GM10248 (cell line): ENCODE data around the gene SLC25A26.

Experiments used
- CTCF ChIA-PET: fragments of 300-600 bp; sonication (Branson Sonifier 250); formaldehyde crosslinking; extraction: SDS; loops from one replicate; lab custom pipeline; 2021; ENCODE audit warnings: antibody characterized with exemption; lab: Yijun Ruan, JAX
- POLR2A ChIA-PET: fragments of 350-650 bp; sonication (Branson Sonifier 250); formaldehyde crosslinking; extraction: SDS; loops from one replicate; lab custom pipeline; 2020; ENCODE audit warnings: antibody characterized with exemption; lab: Yijun Ruan, JAX
- DNase-seq: peaks from one replicate; pipeline ENCODE4 v3.0.0; 2012; ENCODE audit errors: extremely low spot score
- TF ChIP-seq, protein P1 (sequence below): IDR thresholded peaks from 2 replicates; pipeline ENCODE4 v1.5.1; 2012; ENCODE audit warnings: mild to moderate bottlenecking, low read depth; ENCODE audit errors: extremely low read depth, missing control alignments, control extremely low read depth

Gene SLC25A26

DNA sequence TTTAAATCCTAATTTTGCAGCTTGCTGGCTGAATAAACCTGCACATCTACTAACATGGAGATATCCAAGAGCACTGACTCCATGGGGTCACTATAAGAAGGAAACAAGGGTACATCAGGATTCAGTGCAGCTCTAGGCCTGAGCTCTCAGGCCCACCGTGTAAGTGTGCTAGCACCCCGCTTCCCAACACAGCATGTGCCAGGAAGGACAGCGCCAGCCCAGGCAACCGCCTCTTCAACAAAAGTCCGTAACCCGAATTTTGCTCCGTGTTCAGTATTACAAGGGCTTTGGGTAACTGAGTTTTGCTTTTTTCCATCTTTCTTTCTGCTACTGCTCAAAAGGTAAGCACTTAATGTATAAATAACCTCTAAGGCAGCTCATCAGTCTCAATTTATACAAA is 190.2 kb downstream of the SLC25A26 start:
- POLR2A ChIA-PET = no interaction called here
- TF ChIP-seq, protein P1, sequence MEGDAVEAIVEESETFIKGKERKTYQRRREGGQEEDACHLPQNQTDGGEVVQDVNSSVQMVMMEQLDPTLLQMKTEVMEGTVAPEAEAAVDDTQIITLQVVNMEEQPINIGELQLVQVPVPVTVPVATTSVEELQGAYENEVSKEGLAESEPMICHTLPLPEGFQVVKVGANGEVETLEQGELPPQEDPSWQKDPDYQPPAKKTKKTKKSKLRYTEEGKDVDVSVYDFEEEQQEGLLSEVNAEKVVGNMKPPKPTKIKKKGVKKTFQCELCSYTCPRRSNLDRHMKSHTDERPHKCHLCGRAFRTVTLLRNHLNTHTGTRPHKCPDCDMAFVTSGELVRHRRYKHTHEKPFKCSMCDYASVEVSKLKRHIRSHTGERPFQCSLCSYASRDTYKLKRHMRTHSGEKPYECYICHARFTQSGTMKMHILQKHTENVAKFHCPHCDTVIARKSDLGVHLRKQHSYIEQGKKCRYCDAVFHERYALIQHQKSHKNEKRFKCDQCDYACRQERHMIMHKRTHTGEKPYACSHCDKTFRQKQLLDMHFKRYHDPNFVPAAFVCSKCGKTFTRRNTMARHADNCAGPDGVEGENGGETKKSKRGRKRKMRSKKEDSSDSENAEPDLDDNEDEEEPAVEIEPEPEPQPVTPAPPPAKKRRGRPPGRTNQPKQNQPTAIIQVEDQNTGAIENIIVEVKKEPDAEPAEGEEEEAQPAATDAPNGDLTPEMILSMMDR = no peak
- no peak for DNase-seq
- CTCF ChIA-PET = interaction anchor here (0.9 to 11.4 kb wide), 7 partner anchors 15 to 408 kb away, joined by 3 to 176 read pairs (median 3); no protein-coding TSS in a partner anchor

DNA sequence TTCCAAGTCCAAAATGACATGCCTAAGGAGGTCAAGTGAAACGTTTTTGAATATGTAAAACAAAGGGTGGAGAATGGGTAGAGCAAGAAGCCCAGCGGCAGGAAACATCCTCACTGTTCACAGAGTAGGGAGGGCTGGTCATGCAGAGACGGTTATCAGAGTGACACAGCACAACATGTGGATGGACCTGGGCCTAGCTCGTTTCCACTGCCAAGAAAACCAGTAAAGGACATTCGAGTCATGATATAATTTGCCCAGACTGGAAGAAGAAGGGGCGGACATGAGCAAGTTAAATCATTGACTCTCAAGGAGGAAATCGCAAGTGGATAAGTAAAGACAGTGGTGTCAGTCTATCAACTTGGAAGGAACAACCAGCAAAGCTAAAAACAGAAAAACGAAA is 190.7 kb downstream of the SLC25A26 start:
- DNase-seq = no peak
- POLR2A ChIA-PET = no interaction called here
- TF ChIP-seq, protein P1 = no peak
- CTCF ChIA-PET = interaction anchor here (0.9 to 11.4 kb wide), 4 partner anchors 15 to 408 kb away, joined by 3 to 176 read pairs (median 56); no protein-coding TSS in a partner anchor

DNA sequence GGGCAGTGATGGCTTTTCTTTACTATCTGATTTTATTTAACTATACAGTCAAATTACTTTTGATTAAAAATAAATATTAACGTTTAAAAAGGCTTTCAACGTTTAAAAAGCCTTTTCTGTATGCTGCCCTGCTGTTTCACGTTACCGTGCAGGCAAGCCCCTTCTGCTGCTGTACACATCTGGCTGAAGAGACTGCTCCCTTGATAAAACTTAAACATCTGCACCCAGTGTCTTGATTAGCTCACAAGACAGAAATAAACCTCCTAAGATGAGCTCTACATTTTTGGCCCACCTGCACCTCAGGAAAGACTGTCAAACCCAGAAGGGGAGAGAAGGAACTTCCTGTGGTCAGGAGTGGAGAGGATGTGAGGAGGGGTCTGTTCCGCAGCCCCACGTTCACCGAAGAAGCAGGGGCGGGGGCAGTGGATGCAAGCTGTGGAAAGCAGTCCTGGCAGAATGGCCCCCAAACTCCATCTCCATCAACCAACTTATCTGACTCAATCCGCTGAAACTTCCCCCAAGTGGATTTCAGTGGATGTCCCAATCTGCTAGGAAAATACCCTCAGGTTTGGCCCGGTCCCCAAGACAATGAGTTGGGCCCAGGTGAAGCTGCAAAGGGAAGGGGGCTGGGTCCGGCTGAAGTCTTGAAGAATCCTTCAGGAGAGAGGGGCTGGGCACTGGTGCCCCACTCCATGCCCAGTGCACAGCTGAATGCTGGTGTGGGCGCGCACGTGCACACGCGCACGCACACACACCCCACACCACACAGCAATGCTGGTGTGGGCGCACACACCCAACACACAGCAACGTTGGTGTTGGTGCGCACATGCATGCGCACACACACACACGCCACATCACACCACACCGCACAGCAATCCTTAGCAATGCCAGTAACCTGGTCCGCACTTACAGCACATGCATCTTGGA is 191.4 kb downstream of the SLC25A26 start:
- TF ChIP-seq, protein P1 = no peak
- POLR2A ChIA-PET = no interaction called here
- no peak for DNase-seq
- CTCF ChIA-PET = interaction anchor here (1.0 to 11.4 kb wide), 3 partner anchors 16 to 407 kb away, joined by 3 to 176 read pairs (median 108); no protein-coding TSS in a partner anchor

DNA sequence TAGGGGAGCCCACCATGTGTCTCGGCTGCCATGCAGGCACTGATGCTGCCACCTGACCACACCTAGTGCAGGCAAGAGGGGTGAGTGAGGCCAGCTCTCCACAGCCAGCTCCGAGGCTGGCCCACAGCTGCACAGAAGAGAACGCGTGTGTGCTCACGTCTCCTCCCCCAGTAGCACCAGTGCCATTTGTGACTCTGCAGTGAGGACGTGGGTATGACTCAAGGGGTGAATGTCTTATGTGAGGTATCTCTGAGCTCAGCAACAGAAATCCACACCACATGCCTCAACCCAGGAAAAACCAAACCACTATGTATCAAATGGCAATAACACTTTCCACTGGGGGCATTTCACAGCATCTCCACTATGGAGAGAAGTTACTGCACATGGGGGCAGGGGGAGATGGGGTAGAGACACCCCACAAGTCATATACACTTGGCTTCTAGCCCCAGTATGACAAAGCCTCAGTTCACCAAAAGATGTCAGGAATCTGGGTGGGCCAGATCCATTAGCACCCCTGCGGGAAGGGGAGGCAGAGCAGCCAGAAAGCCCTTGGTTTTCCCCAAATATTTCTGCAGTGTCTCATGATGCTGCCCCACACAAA is 192.4 kb downstream of the SLC25A26 start:
- ChIA-PET CTCF (interaction anchor here (1.2 kb wide), 1 partner anchor 35 kb away, joined by 3 read pairs; no protein-coding TSS in a partner anchor), POLR2A (no interaction called here)
- no peak for DNase-seq
- TF ChIP-seq, protein P1 = no peak

DNA sequence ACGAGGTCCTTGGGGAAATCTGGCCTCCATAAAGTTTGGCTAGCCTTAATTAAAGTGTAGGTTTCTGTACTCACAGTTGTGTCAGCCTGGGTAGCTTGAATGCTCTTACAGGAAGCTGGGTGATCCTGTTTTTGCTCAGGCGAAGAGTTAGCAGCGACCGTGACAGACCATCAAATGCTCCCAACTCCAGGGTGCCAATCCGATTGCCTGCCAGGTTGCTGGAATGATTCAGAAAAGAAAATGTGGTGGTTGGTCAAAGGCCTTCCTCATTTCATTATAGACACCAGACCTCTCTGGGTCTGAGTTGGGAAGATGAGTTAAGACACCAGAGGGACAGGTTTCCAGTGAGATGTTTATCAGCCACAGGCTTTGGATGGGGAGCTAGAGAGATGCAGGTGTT is 194.0 kb downstream of the SLC25A26 start:
- ChIA-PET CTCF (interaction anchor here (1.3 to 1.6 kb wide), 2 partner anchors 10 to 39 kb away, joined by 4 read pairs; no protein-coding TSS in a partner anchor), POLR2A (no interaction called here)
- TF ChIP-seq, protein P1 = no peak

DNA sequence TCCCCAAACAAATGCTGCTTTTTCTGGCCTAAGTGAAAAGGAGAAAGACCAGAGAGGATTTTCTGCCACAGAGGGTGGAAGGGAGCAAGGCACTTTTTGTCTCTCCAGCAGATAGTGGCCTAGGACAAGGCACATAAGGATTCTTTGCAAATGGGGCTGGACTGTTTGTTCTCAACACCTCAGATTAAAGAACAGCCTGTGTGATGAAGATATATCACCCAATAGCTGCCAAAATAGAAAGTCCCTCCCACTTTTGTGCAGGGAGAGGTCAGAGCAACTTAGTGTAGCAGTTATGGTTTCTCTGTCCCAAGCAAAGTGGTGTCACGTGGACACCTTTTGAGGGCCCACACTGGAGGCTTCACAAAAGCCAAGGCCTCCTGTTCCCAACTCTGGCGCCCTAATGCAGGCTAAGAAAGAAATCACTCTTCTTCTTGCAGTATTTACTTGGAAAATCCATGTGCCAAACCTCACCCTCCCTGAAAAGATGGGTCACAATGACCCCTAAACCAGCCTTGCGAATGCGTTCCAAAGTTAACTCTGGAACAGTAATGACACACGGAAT is 195.1 kb downstream of the SLC25A26 start:
- CTCF ChIA-PET = interaction anchor here (3.9 kb wide), 1 partner anchor 9 kb away, joined by 27 read pairs; no protein-coding TSS in a partner anchor
- TF ChIP-seq, protein P1 = no peak
- no peak for DNase-seq
- POLR2A ChIA-PET = no interaction called here

More for the DNA sequence above, 194.0 kb downstream of the SLC25A26 start:
- DNase-seq = no peak
